H9 (cell line): ENCODE results near the gene USP34. TPM values are rescaled to one million over a fixed set of nuclear protein-coding genes. Genes with fewer than 3 reads are reported as not detected.
A peak's percentile ranks its signal among the peaks of the same experiment; 100 is the strongest.

Source experiments
- DNase-seq: peaks from one replicate; pipeline ENCODE4 v3.0.0-alpha.2; 2017
- H2AFZ ChIP-seq: one replicate; pipeline ENCODE4 v1.6.1; 2013; ENCODE audit warnings: mild to moderate bottlenecking, low read length, control low read depth, moderate library complexity
- H2AK5ac ChIP-seq: 2 replicates; pipeline ENCODE4 v1.6.1; 2013; ENCODE audit warnings: low read length, control low read depth, mixed read lengths; ENCODE audit not compliant: insufficient read length
- H2BK120ac ChIP-seq: one replicate; pipeline ENCODE4 v1.6.1; 2013; ENCODE audit warnings: low read depth, mild to moderate bottlenecking, low read length, control low read depth, inconsistent platforms; ENCODE audit not compliant: poor library complexity, severe bottlenecking
- H2BK12ac ChIP-seq: 2 replicates; pipeline ENCODE4 v1.6.1; 2013; ENCODE audit warnings: low read length, control low read depth, mixed read lengths, low read depth; ENCODE audit not compliant: insufficient read length
- H2BK15ac ChIP-seq: 2 replicates; pipeline ENCODE4 v1.6.1; 2013; ENCODE audit warnings: low read depth, low read length, control low read depth
- H2BK20ac ChIP-seq: one replicate; pipeline ENCODE4 v1.6.1; 2013; ENCODE audit warnings: low read depth, mild to moderate bottlenecking, low read length, control low read depth, inconsistent platforms; ENCODE audit not compliant: poor library complexity, severe bottlenecking
- H2BK5ac ChIP-seq: 2 replicates; pipeline ENCODE4 v1.6.1; 2013; ENCODE audit warnings: low read length, control low read depth, mixed read lengths; ENCODE audit not compliant: insufficient read length
- H3K14ac ChIP-seq: 2 replicates; pipeline ENCODE4 v1.6.1; 2013; ENCODE audit warnings: low read length, control low read depth; ENCODE audit not compliant: insufficient read depth
- H3K18ac ChIP-seq: 2 replicates; pipeline ENCODE4 v1.6.1; 2013; ENCODE audit warnings: low read depth, mild to moderate bottlenecking, mixed read lengths, low read length, control low read depth; ENCODE audit not compliant: insufficient read length
- H3K23ac ChIP-seq: 2 replicates; pipeline ENCODE4 v1.6.1; 2013; ENCODE audit warnings: low read length, control low read depth, mixed read lengths, low read depth; ENCODE audit not compliant: insufficient read length
- H3K23me2 ChIP-seq: 2 replicates; pipeline ENCODE4 v1.6.1; 2013; ENCODE audit warnings: low read depth, mild to moderate bottlenecking, mixed read lengths, low read length, control low read depth; ENCODE audit not compliant: insufficient read length, poor library complexity, severe bottlenecking
- H3K27ac ChIP-seq: 2 replicates; pipeline ENCODE4 v1.5.1; 2013; ENCODE audit warnings: low read length, control low read depth, mixed read lengths, low read depth; ENCODE audit not compliant: insufficient read length
- H3K27me3 ChIP-seq: 2 replicates; pipeline ENCODE4 v1.6.1; 2013; ENCODE audit warnings: low read length, control low read depth, inconsistent platforms; ENCODE audit not compliant: insufficient read depth
- H3K4ac ChIP-seq: 2 replicates; pipeline ENCODE4 v1.6.1; 2013; ENCODE audit warnings: low read depth, mild to moderate bottlenecking, control low read depth, inconsistent platforms, low read length, moderate library complexity
- H3K4me1 ChIP-seq: 2 replicates; pipeline ENCODE4 v1.6.1; 2013; ENCODE audit warnings: low read length, control low read depth, inconsistent platforms; ENCODE audit not compliant: insufficient read depth
- H3K4me2 ChIP-seq: 2 replicates; pipeline ENCODE4 v1.6.1; 2013; ENCODE audit warnings: low read length, control low read depth, mixed read lengths; ENCODE audit not compliant: insufficient read length, insufficient read depth
- H3K56ac ChIP-seq: 2 replicates; pipeline ENCODE4 v1.6.1; 2013; ENCODE audit warnings: low read depth, mild to moderate bottlenecking, mixed read lengths, low read length, control low read depth; ENCODE audit not compliant: insufficient read length
- H3K79me1 ChIP-seq: 2 replicates; pipeline ENCODE4 v1.6.1; 2013; ENCODE audit warnings: low read depth, mild to moderate bottlenecking, moderate library complexity, low read length, control low read depth, inconsistent platforms; ENCODE audit not compliant: insufficient read depth, poor library complexity, severe bottlenecking
- H3K79me2 ChIP-seq: 2 replicates; pipeline ENCODE4 v1.6.1; 2013; ENCODE audit warnings: low read length, control low read depth, inconsistent platforms; ENCODE audit not compliant: insufficient read depth
- H3K9ac ChIP-seq: 2 replicates; pipeline ENCODE4 v1.6.1; 2013; ENCODE audit warnings: low read length, control low read depth, mixed read lengths; ENCODE audit not compliant: insufficient read length; ENCODE audit errors: extremely low read depth
- H3K9me3 ChIP-seq: one replicate; pipeline ENCODE4 v1.6.1; 2013; ENCODE audit warnings: low read depth, low read length, inconsistent platforms; ENCODE audit not compliant: control insufficient read depth
- H3T11ph ChIP-seq: one replicate; pipeline ENCODE4 v1.6.1; 2013; ENCODE audit warnings: mild to moderate bottlenecking, low read length, control low read depth, inconsistent platforms
- H4K20me1 ChIP-seq: one replicate; pipeline ENCODE4 v1.6.1; 2013; ENCODE audit not compliant: control insufficient read depth, insufficient read length, insufficient read depth
- H4K5ac ChIP-seq: 2 replicates; pipeline ENCODE4 v1.6.1; 2013; ENCODE audit warnings: low read depth, mild to moderate bottlenecking, mixed read lengths, low read length, control low read depth; ENCODE audit not compliant: insufficient read length
- H4K8ac ChIP-seq: replicated peaks from 2 replicates; pipeline ENCODE4 v1.6.1; 2013; ENCODE audit warnings: low read length, control low read depth, mixed read lengths, low read depth; ENCODE audit not compliant: insufficient read length
- H4K91ac ChIP-seq: 2 replicates; pipeline ENCODE4 v1.6.1; 2013; ENCODE audit warnings: low read depth, mild to moderate bottlenecking, moderate library complexity, mixed read lengths, low read length, control low read depth; ENCODE audit not compliant: insufficient read length
- H3K27ac Mint-ChIP-seq, 3 experiments: 2 replicates in 2 of 3; 3 replicates in 1 of 3; pipeline ENCODE4 v1.8.0; 2020 to 2021; ENCODE audit warnings: mixed read lengths in 3 of 3, mild to moderate bottlenecking in 1 of 3, moderate library complexity in 1 of 3
- H3K27me3 Mint-ChIP-seq: 2 replicates; pipeline ENCODE4 v1.8.0; 2021; ENCODE audit warnings: low read depth, mild to moderate bottlenecking, moderate library complexity, mixed read lengths
- H3K36me3 Mint-ChIP-seq, 3 experiments: 2 replicates in 2 of 3; 3 replicates in 1 of 3; pipeline ENCODE4 v1.8.0; 2020 to 2021; ENCODE audit warnings: low read depth in 3 of 3, mixed read lengths in 3 of 3; ENCODE audit not compliant: insufficient read depth in 1 of 3
- H3K4me1 Mint-ChIP-seq, 2 experiments: 2 replicates each; pipeline ENCODE4 v1.8.0; 2020; ENCODE audit warnings: mixed read lengths in 2 of 2
- H3K4me3 Mint-ChIP-seq, 2 experiments: 2 replicates in 1 of 2; 3 replicates in 1 of 2; pipeline ENCODE4 v1.8.0; 2020 to 2021; ENCODE audit warnings: mild to moderate bottlenecking in 2 of 2, mixed read lengths in 2 of 2, moderate library complexity in 1 of 2
- H3K9me3 Mint-ChIP-seq, 2 experiments: 2 replicates in 1 of 2; 3 replicates in 1 of 2; pipeline ENCODE4 v1.8.0; 2020; ENCODE audit warnings: mild to moderate bottlenecking in 2 of 2, mixed read lengths in 2 of 2, moderate library complexity in 1 of 2
- WGBS: extraction: QIAGEN DNeasy Blood & Tissue Kit; methylation state at CpG from one replicate; pipeline ENCODE4 v1.1.7; 2013; ENCODE audit warnings: missing lambda C conversion rate, low lambda C conversion rate, mixed read lengths; ENCODE audit not compliant: insufficient read length; ENCODE audit errors: extremely low coverage; 5-methylcytosine and 5-hydroxymethylcytosine counted together
- total RNA-seq: library from RNA; stranded (reverse); gene quantifications from 2 replicates; pipeline ENCODE4 v1.2.1, GENCODE V29; 2021
- TF ChIP-seq, protein P1 (sequence below): fragments of 200-600 bp; sonication (generic); conservative IDR thresholded peaks from 3 replicates; pipeline ENCODE4 v1.8.0; 2021; ENCODE audit warnings: antibody characterized with exemption, mild to moderate bottlenecking

Gene USP34
- total RNA-seq, 1 experiment from 2014 or later = 93.9 TPM

DNA sequence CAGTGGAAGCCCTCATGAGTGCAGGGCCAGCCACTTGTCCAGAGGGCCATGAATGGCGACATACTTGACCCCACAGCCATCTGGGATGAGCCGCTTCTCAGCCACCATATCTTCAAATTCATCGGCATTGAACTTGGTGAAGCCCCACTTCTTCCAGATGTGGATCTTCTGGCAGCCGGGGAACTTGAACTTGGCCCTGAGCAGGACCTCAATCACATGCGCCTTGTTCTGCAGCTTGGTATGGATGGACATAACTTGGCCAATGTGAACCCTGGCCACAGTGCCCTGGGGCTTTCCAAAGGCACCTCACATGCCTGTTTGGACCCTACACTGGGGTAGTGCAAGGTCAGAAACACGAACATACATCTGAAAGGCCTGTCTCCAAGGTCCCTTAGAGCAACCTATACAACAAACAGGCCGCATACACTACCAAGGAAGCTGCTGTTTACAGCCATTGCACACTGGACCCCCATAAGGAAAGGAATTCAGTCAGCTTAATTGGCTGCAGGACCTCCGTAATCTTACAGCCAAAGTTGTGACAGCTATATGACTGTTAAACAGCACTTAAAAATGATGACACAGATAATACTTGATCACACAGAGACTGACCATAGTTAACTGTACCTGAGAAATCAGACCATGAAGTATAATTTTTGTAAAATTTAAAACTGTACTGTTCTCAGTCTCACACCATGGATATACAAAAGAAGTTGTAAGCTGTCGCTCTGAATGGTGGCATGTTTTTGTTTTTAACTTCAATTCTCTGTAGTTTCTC, 53.8 kb downstream of the USP34 start:
- Histone ChIP-seq H2BK15ac (no peak overlapping the region), H2BK12ac (no peak overlapping the region), H4K8ac (no peak overlapping the region), H3K9me3 (no peaks in the 10 kb centered on the region), H3K4me2 (no peak overlapping the region), H4K5ac (no peak overlapping the region), H3K79me1 (peaks cover 6% of the 10 kb centered on the region), H3K79me2 (peaks cover 5% of the 10 kb centered on the region; the same call in 1 of the 2 replicates), H3K27me3 (no peaks in the 10 kb centered on the region), H3K56ac (no peak overlapping the region), H4K91ac (no peak overlapping the region), H3K18ac (no peak overlapping the region), H3K27ac (no peak overlapping the region), H4K20me1 (no peaks in the 10 kb centered on the region), H3K23me2 (no peaks in the 10 kb centered on the region), H2AFZ (no peak overlapping the region), H3K23ac (no peak overlapping the region), H3K4ac (no peak overlapping the region), H3K4me1 (no peaks in the 10 kb centered on the region), H2BK20ac (no peak overlapping the region), H2BK5ac (no peak overlapping the region), H2BK120ac (no peak overlapping the region), H3T11ph (no peak overlapping the region), H3K14ac (no peak overlapping the region), H3K9ac (no peak overlapping the region), H2AK5ac (no peak overlapping the region)
- Mint-ChIP-seq H3K27me3 (no peaks in the 10 kb centered on the region), H3K9me3 (no peaks in the 10 kb centered on the region), H3K4me3 (no peak overlapping the region), H3K27ac (peak overlapping the region in 2 of 3 experiments; percentile 40 to 44; a peak in 2 of 7 replicates), H3K36me3 (peaks cover 0 to 12% (median 4%) of the 10 kb centered on the region in 3 experiments; a peak in 3 of 7 replicates), H3K4me1 (peaks cover 2 to 6% of the 10 kb centered on the region in 2 experiments; a peak in 2 of 4 replicates)
- TF ChIP-seq, protein P1, sequence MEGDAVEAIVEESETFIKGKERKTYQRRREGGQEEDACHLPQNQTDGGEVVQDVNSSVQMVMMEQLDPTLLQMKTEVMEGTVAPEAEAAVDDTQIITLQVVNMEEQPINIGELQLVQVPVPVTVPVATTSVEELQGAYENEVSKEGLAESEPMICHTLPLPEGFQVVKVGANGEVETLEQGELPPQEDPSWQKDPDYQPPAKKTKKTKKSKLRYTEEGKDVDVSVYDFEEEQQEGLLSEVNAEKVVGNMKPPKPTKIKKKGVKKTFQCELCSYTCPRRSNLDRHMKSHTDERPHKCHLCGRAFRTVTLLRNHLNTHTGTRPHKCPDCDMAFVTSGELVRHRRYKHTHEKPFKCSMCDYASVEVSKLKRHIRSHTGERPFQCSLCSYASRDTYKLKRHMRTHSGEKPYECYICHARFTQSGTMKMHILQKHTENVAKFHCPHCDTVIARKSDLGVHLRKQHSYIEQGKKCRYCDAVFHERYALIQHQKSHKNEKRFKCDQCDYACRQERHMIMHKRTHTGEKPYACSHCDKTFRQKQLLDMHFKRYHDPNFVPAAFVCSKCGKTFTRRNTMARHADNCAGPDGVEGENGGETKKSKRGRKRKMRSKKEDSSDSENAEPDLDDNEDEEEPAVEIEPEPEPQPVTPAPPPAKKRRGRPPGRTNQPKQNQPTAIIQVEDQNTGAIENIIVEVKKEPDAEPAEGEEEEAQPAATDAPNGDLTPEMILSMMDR = no peak
- WGBS = no CpG with 5 or more reads among the region's 9 CpGs
- DNase-seq = no peak
